H1 (cell line): Measurements from ENCODE around the gene NCAPG. TPM values are rescaled to one million over a fixed set of nuclear protein-coding genes. Genes with fewer than 3 reads are reported as not detected.

Source experiments
- CTCF ChIA-PET: fragments of 300-600 bp; sonication (Branson Sonifier 250); formaldehyde crosslinking; loops from one replicate; lab custom pipeline; 2021; ENCODE audit not compliant: partially characterized antibody; lab: Charles Lee
- POLR2A ChIA-PET: fragments of 300-600 bp; sonication (Branson Sonifier 250); formaldehyde crosslinking; loops from one replicate; lab custom pipeline; 2021; ENCODE audit warnings: inconsistent platforms; ENCODE audit not compliant: partially characterized antibody; lab: Charles Lee
- DNase-seq, 2 experiments: peaks; one replicate each; pipeline versions ENCODE4 v3.0.0 to v3.0.0-alpha.2; 2010 to 2022; ENCODE audit warnings: low spot score in 2 of 2, low read depth in 1 of 2, mixed read lengths in 1 of 2
- FAIRE-seq: peaks from 2 replicates; lab custom pipeline; 2011; peaks lifted over from hg19 to GRCh38; lab: Jason Lieb, UNC
- H2AFZ ChIP-seq: 2 replicates; pipeline ENCODE4 v1.8.1; 2012; ENCODE audit warnings: low read length, inconsistent platforms
- H2AK5ac ChIP-seq: 2 replicates; pipeline ENCODE4 v1.6.1; 2013; ENCODE audit warnings: low read depth, low read length
- H2BK120ac ChIP-seq: replicated peaks from 2 replicates; pipeline ENCODE3; 2013; ENCODE audit warnings: low read depth, low read length, inconsistent platforms
- H2BK12ac ChIP-seq: 2 replicates; pipeline ENCODE4 v1.6.1; 2013; ENCODE audit warnings: low read depth, low read length
- H2BK15ac ChIP-seq: 2 replicates; pipeline ENCODE4 v1.6.1; 2013; ENCODE audit warnings: low read length
- H2BK20ac ChIP-seq: 2 replicates; pipeline ENCODE4 v1.6.1; 2013; ENCODE audit warnings: low read length
- H2BK5ac ChIP-seq: 2 replicates; pipeline ENCODE4 v1.6.1; 2013; ENCODE audit warnings: low read depth, low read length
- H3K14ac ChIP-seq: 2 replicates; pipeline ENCODE4 v1.6.1; 2013; ENCODE audit warnings: inconsistent platforms; ENCODE audit not compliant: insufficient read length
- H3K18ac ChIP-seq: 2 replicates; pipeline ENCODE4 v1.6.1; 2013; ENCODE audit warnings: low read length; ENCODE audit errors: extremely low read depth
- H3K23ac ChIP-seq: 2 replicates; pipeline ENCODE4 v1.6.1; 2013; ENCODE audit warnings: inconsistent platforms; ENCODE audit not compliant: insufficient read length
- H3K23me2 ChIP-seq: 2 replicates; pipeline ENCODE4 v1.6.1; 2013; ENCODE audit warnings: low read depth, low read length
- H3K27ac ChIP-seq: 2 replicates; pipeline ENCODE4 v1.6.1; 2011; ENCODE audit warnings: low read depth, low read length, inconsistent platforms
- H3K27me3 ChIP-seq, 4 experiments: replicated peaks in 1 of 4; 1 replicate in 1 of 4; 2 replicates in 3 of 4; pipeline versions ENCODE4 v1.6.1 to v1.8.1; 2011 to 2013; ENCODE audit warnings: low read length in 3 of 4, mild to moderate bottlenecking in 3 of 4, inconsistent platforms in 2 of 4, mixed read lengths in 2 of 4, moderate library complexity in 1 of 4; ENCODE audit not compliant: control insufficient read depth in 3 of 4, insufficient read depth in 3 of 4; ENCODE audit errors: extremely low read depth in 1 of 4
- H3K36me3 ChIP-seq, 4 experiments: 2 replicates each; pipeline versions ENCODE4 v1.6.1 to v1.8.1; 2011 to 2013; ENCODE audit warnings: mild to moderate bottlenecking in 4 of 4, low read length in 3 of 4, moderate library complexity in 2 of 4, control low read depth in 1 of 4, inconsistent platforms in 1 of 4; ENCODE audit not compliant: insufficient read depth in 4 of 4, control insufficient read depth in 2 of 4
- H3K4ac ChIP-seq: replicated peaks from 2 replicates; pipeline ENCODE3; 2013; ENCODE audit warnings: low read length, low read depth, mixed read lengths, inconsistent platforms; ENCODE audit not compliant: insufficient read length
- H3K4me1 ChIP-seq, 4 experiments: replicated peaks in 1 of 4; 1 replicate in 1 of 4; 2 replicates in 3 of 4; pipeline versions ENCODE4 v1.6.1 to v1.8.1; 2011 to 2013; ENCODE audit warnings: low read length in 3 of 4, inconsistent platforms in 2 of 4, mixed read lengths in 1 of 4; ENCODE audit not compliant: insufficient read depth in 4 of 4, control insufficient read depth in 3 of 4
- H3K4me2 ChIP-seq, 2 experiments: 2 replicates each; pipeline versions ENCODE4 v1.6.1 to v1.8.1; 2011 to 2013; ENCODE audit warnings: low read depth in 2 of 2, low read length in 2 of 2, control low read depth in 1 of 2, inconsistent platforms in 1 of 2, mild to moderate bottlenecking in 1 of 2; ENCODE audit not compliant: insufficient read depth in 1 of 2
- H3K4me3 ChIP-seq, 4 experiments: fragments of 200-600, 300-600 bp in 1 of 4; sonication (generic), shearing (Covaris generic), sonication (Bioruptor Twin) in 1 of 4; 2 replicates each; pipeline versions ENCODE4 v1.5.1 to v1.8.1; 2011 to 2016; ENCODE audit warnings: low read length in 4 of 4, low read depth in 3 of 4, control low read depth in 2 of 4, inconsistent platforms in 2 of 4, mild to moderate bottlenecking in 2 of 4, mixed read lengths in 1 of 4, moderate library complexity in 1 of 4; ENCODE audit not compliant: insufficient read depth in 2 of 4; ENCODE audit errors: extremely low read depth in 1 of 4
- H3K56ac ChIP-seq: replicated peaks from 2 replicates; pipeline ENCODE3; 2013; ENCODE audit warnings: low read depth, mild to moderate bottlenecking, mixed read lengths, low read length, inconsistent platforms; ENCODE audit not compliant: insufficient read length
- H3K79me1 ChIP-seq: 2 replicates; pipeline ENCODE4 v1.6.1; 2013; ENCODE audit warnings: low read depth, low read length, control low read depth
- H3K79me2 ChIP-seq, 2 experiments: 2 replicates each; pipeline versions ENCODE4 v1.6.1 to v1.8.1; 2012 to 2013; ENCODE audit warnings: low read length in 2 of 2, mild to moderate bottlenecking in 2 of 2, inconsistent platforms in 1 of 2; ENCODE audit not compliant: insufficient read depth in 2 of 2, control insufficient read depth in 1 of 2
- H3K9ac ChIP-seq, 4 experiments: replicated peaks in 1 of 4; 1 replicate in 1 of 4; 2 replicates in 3 of 4; pipeline versions ENCODE4 v1.6.1 to v1.8.1; 2011 to 2013; ENCODE audit warnings: low read depth in 3 of 4, low read length in 3 of 4, control low read depth in 2 of 4, mild to moderate bottlenecking in 2 of 4, moderate library complexity in 2 of 4, inconsistent platforms in 1 of 4; ENCODE audit errors: extremely low read depth in 1 of 4
- H3K9me3 ChIP-seq, 2 experiments: 2 replicates each; pipeline versions ENCODE4 v1.6.1 to v1.8.1; 2012 to 2013; ENCODE audit warnings: mild to moderate bottlenecking in 2 of 2, moderate library complexity in 2 of 2, control low read depth in 1 of 2, inconsistent platforms in 1 of 2, low read depth in 1 of 2, low read length in 1 of 2, mixed read lengths in 1 of 2; ENCODE audit not compliant: insufficient read depth in 2 of 2
- H4K20me1 ChIP-seq, 2 experiments: replicated peaks in 1 of 2; 2 replicates each; pipeline versions ENCODE3 to v1.8.1; 2011 to 2013; ENCODE audit warnings: inconsistent platforms in 2 of 2, low read length in 2 of 2, mild to moderate bottlenecking in 1 of 2; ENCODE audit not compliant: insufficient read depth in 2 of 2, control insufficient read depth in 1 of 2
- H4K5ac ChIP-seq: 2 replicates; pipeline ENCODE4 v1.6.1; 2013; ENCODE audit warnings: low read length, low read depth, mixed read lengths, inconsistent platforms; ENCODE audit not compliant: insufficient read length
- H4K8ac ChIP-seq: 2 replicates; pipeline ENCODE4 v1.8.0; 2013; ENCODE audit warnings: mild to moderate bottlenecking, moderate library complexity, low read length, inconsistent platforms; ENCODE audit not compliant: insufficient read depth; ENCODE audit errors: extremely low read depth
- H4K91ac ChIP-seq: replicated peaks from 2 replicates; pipeline ENCODE3; 2013; ENCODE audit warnings: low read length, mixed read lengths, inconsistent platforms; ENCODE audit not compliant: insufficient read length
- ASH2L ChIP-seq: fragments of 200-600, 300-600 bp; sonication (generic); IDR thresholded peaks from one replicate; pipeline ENCODE4 v1.7.1; 2017; ENCODE audit warnings: low read length
- BACH1 ChIP-seq: IDR thresholded peaks from 2 replicates; pipeline ENCODE4 v1.6.1; 2012; ENCODE audit warnings: low read length, improper control_type of control experiment
- CBX5 ChIP-seq: fragments of 300-800, 300-1000 bp; sonication (generic); IDR thresholded peaks from 2 replicates; pipeline ENCODE4 v1.7.1; 2016; ENCODE audit warnings: antibody characterized with exemption, low read length, low read depth
- EGR1 ChIP-seq: IDR thresholded peaks from 2 replicates; pipeline ENCODE4 v1.6.1; 2011; ENCODE audit warnings: low read depth, low read length, borderline replicate concordance
- EP300 ChIP-seq, 2 experiments: IDR thresholded peaks; 1 replicate in 1 of 2; 2 replicates in 1 of 2; pipeline ENCODE4 v1.6.1; 2011 to 2012; ENCODE audit warnings: low read depth in 2 of 2, low read length in 2 of 2, mild to moderate bottlenecking in 2 of 2, borderline replicate concordance in 1 of 2, inconsistent platforms in 1 of 2, moderate library complexity in 1 of 2
- GTF2F1 ChIP-seq: IDR thresholded peaks from 2 replicates; pipeline ENCODE4 v1.6.1; 2012; ENCODE audit warnings: low read depth, low read length, improper control_type of control experiment, borderline replicate concordance
- KDM5A ChIP-seq: fragments of 200-600 bp; IDR thresholded peaks from 2 replicates; pipeline ENCODE4 v1.7.1; 2012; ENCODE audit warnings: mild to moderate bottlenecking, low read length, inconsistent platforms, mixed read lengths
- PHF8 ChIP-seq: fragments of 200-600 bp; sonication (generic); conservative IDR thresholded peaks from 2 replicates; pipeline ENCODE4 v1.7.1; 2012; ENCODE audit warnings: low read depth, mild to moderate bottlenecking, inconsistent platforms, low read length, moderate library complexity
- RAD21 ChIP-seq, 2 experiments: IDR thresholded peaks in 1 of 2; conservative IDR thresholded peaks in 1 of 2; 2 replicates each; pipeline ENCODE4 v1.6.1; 2011; ENCODE audit warnings: low read depth in 2 of 2, low read length in 2 of 2, improper control_type of control experiment in 1 of 2, inconsistent platforms in 1 of 2, mild to moderate bottlenecking in 1 of 2, moderate library complexity in 1 of 2
- RBBP5 ChIP-seq: IDR thresholded peaks from 2 replicates; pipeline ENCODE4 v1.7.1; 2012; ENCODE audit warnings: low read depth, mild to moderate bottlenecking, inconsistent platforms, low read length, moderate library complexity, borderline replicate concordance
- TBP ChIP-seq: IDR thresholded peaks from 2 replicates; pipeline ENCODE4 v1.6.1; 2011; ENCODE audit warnings: low read depth, low read length, improper control_type of control experiment
- TCF12 ChIP-seq: IDR thresholded peaks from 2 replicates; pipeline ENCODE4 v1.6.1; 2011; ENCODE audit warnings: low read depth, mild to moderate bottlenecking, low read length
- WGBS, 2 experiments: shearing (Covaris generic) in 1 of 2; methylation state at CpG; one replicate each; pipeline versions ENCODE4 v1.1.6 to v1.1.7; 2013 to 2015; ENCODE audit warnings: low lambda C conversion rate in 2 of 2, mixed read lengths in 2 of 2, inconsistent platforms in 1 of 2, low coverage in 1 of 2, missing lambda C conversion rate in 1 of 2; ENCODE audit not compliant: insufficient replicate concordance in 2 of 2, insufficient coverage in 1 of 2, insufficient read length in 1 of 2; ENCODE audit errors: extremely low coverage in 1 of 2, missing lambda C conversion rate in 1 of 2; 5-methylcytosine and 5-hydroxymethylcytosine counted together
- polyA plus RNA-seq, 7 experiments: library from polyadenylated mRNA; depleted of rRNA in 3 of 7; stranded (reverse) in 5 of 7; unstranded in 2 of 7; fragments of >200 nt in 5 of 7; fragments of 200-250 nt in 2 of 7; gene quantifications; 1 replicate in 5 of 7; 2 replicates in 1 of 7; 4 replicates in 1 of 7; pipeline versions ENCODE4 v1.2.1 to v1.2.3, GENCODE V29; 2011 to 2013; ENCODE audit warnings: missing spikeins in 2 of 7, mixed read lengths in 2 of 7
- total RNA-seq: library from RNA; stranded (reverse); fragmentation: NEBNext Ultra II Directional; extraction: Animal tissue kit (Norgen Biotek cat#: 25700); gene quantifications from 2 replicates; pipeline ENCODE4 v1.2.1, GENCODE V29; 2021
- TF ChIP-seq, protein P1 (sequence below): IDR thresholded peaks from 2 replicates; pipeline ENCODE4 v1.6.1; 2012; ENCODE audit warnings: inconsistent platforms

The NCAPG gene
- total and polyA plus RNA-seq, 2 of the 8 experiments (the other 6 are each of a cell fraction or from before 2014, with no cell fraction given), result 12.9 to 52.3 TPM

DNA sequence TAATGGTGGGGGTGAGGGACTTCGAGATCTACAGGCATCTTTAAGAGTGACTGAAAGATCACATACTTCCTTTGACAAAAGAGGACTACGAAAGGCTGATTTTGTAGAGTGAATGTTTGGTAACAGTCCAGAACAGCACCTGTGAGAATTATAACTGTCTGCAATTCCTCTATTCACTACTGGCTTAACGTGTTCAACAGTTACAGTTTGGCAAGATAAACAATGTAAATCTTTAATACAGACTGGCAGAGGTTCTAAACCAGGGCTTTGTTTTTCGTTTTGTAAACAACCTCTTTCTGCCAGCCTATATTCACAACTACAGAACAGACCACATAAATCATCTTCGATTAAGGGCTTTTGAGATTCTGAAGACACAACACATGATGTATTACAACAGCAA lies 66.9 kb downstream of the NCAPG start:
- no peak overlapping the region for H4K91ac ChIP-seq
- H4K5ac ChIP-seq, result no peak overlapping the region
- H3K4ac ChIP-seq, result no peak overlapping the region
- H3K79me2 ChIP-seq, result no peaks in the 10 kb centered on the region
- H3K18ac ChIP-seq, result no peak overlapping the region
- no peak overlapping the region for H3K23ac ChIP-seq
- H2BK5ac ChIP-seq, result no peak overlapping the region
- no peak overlapping the region for H4K8ac ChIP-seq
- H3K4me2 ChIP-seq, result no peak overlapping the region
- H3K27ac ChIP-seq, result no peak overlapping the region
- H2AFZ ChIP-seq, result no peak overlapping the region
- no peaks in the 10 kb centered on the region for H3K4me1 ChIP-seq
- H3K79me1 ChIP-seq, result no peaks in the 10 kb centered on the region
- H2BK20ac ChIP-seq, result no peak overlapping the region
- H3K23me2 ChIP-seq, result no peaks in the 10 kb centered on the region
- no peak overlapping the region for H2AK5ac ChIP-seq
- H3K56ac ChIP-seq, result no peak overlapping the region
- no peak overlapping the region for H3K14ac ChIP-seq
- H2BK120ac ChIP-seq, result no peak overlapping the region
- H4K20me1 ChIP-seq, result no peaks in the 10 kb centered on the region
- DNase-seq (no peak), FAIRE-seq (no peak)
- no peaks in the 10 kb centered on the region for H3K27me3 ChIP-seq
- H3K4me3 ChIP-seq, result no peak overlapping the region
- H3K9ac ChIP-seq, result no peak overlapping the region
- no peak overlapping the region for H2BK12ac ChIP-seq
- ChIA-PET POLR2A (no interaction called here), CTCF (interaction anchor here (1.2 kb wide), 1 partner anchor 35 kb away, joined by 3 read pairs; no protein-coding TSS in a partner anchor)
- H3K9me3 ChIP-seq, result no peaks in the 10 kb centered on the region
- no peak overlapping the region for H2BK15ac ChIP-seq
- H3K36me3 ChIP-seq, result no peaks in the 10 kb centered on the region; a peak in 1 of 8 replicates
- WGBS, 2 experiments, result 87% methylated on average over 5 of the region's 5 CpGs; no CpG with 5 or more reads in 1 of the 2 experiments
- no peak for TF ChIP-seq ASH2L
- no peak for TF ChIP-seq RBBP5
- no peak for TF ChIP-seq KDM5A
- TF ChIP-seq, protein P1, sequence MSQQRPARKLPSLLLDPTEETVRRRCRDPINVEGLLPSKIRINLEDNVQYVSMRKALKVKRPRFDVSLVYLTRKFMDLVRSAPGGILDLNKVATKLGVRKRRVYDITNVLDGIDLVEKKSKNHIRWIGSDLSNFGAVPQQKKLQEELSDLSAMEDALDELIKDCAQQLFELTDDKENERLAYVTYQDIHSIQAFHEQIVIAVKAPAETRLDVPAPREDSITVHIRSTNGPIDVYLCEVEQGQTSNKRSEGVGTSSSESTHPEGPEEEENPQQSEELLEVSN, result no peak
- no peak for TF ChIP-seq CBX5
- no peak for TF ChIP-seq EP300 (IDR thresholded peaks at IDR 0.05; ENCODE audit: borderline replicate concordance in 1 of 2, low read depth in 2 of 2, low read length in 2 of 2)
- no peak for TF ChIP-seq GTF2F1
- TF ChIP-seq PHF8, result no peak
- no peak for TF ChIP-seq BACH1
- no peak for TF ChIP-seq EGR1
- TF ChIP-seq RAD21 (IDR thresholded peaks at IDR 0.05 in 1 of 2, conservative IDR thresholded peaks at IDR 0.05 in 1 of 2; ENCODE audit: low read depth in 2 of 2, low read length in 2 of 2), result no peak
- TF ChIP-seq TCF12, result no peak
- TF ChIP-seq TBP, result no peak
